Mucosa of descending colon (tissue), 3 donors: ENCODE measurements around the gene UNC79. TPM values are rescaled to one million over a fixed set of nuclear protein-coding genes. Genes with fewer than 3 reads are reported as not detected.

Experiments
- ATAC-seq: fragments of 200-7000 bp; cut with Tn5 transposase; one replicate; pipeline ENCODE4 v1.9.1; 2020; ENCODE audit warnings: mild to moderate bottlenecking, moderate library complexity
- DNase-seq, 3 donors: peaks; one replicate each; pipeline ENCODE4 v3.0.0-alpha.2; 2020
- H3K36me3 ChIP-seq: fragments of 200-600 bp; one replicate; pipeline ENCODE4 v1.8.0; 2021; ENCODE audit warnings: low read depth, mild to moderate bottlenecking
- H3K4me1 ChIP-seq: fragments of 200-600 bp; one replicate; pipeline ENCODE4 v1.8.0; 2021; ENCODE audit warnings: low read depth, mild to moderate bottlenecking
- H3K4me3 ChIP-seq: fragments of 200-600 bp; one replicate; pipeline ENCODE4 v1.8.0; 2021; ENCODE audit warnings: mild to moderate bottlenecking
- H3K9me3 ChIP-seq: fragments of 200-600 bp; one replicate; pipeline ENCODE4 v1.8.0; 2021; ENCODE audit warnings: mild to moderate bottlenecking
- intact Hi-C, 2 donors: fragments of 100-400 bp; cut with DNase I in 1 of 2; cut with micrococcal nuclease in 1 of 2; formaldehyde crosslinking; loops; one replicate each; pipeline versions ENCODE4 v1.11.0 to v1.11.1; 2022; cut with DNase I, micrococcal nuclease
- total RNA-seq, 3 donors: library from RNA; stranded (reverse); fragmentation: NEBNext Ultra II Directional in 2 of 3; extraction: Animal tissue kit (Norgen Biotek cat#: 25700) in 2 of 3; gene quantifications; one replicate each; pipeline versions ENCODE4 v1.2.1 to v1.2.4, GENCODE V29; 2021 to 2023
- TF ChIP-seq, protein P1 (sequence below): fragments of 200-600 bp; IDR thresholded peaks from one replicate; pipeline ENCODE4 v1.8.0; 2022; ENCODE audit warnings: antibody characterized with exemption, mild to moderate bottlenecking
- donor health status: DM: no; HTN: no; CAD: no; lungs with moderate emphysema.
- donor health status: DM: no; HTN: no; CAD: no.
- donor health status: DM: no; HTN: yes; CAD: no.

The UNC79 gene
- total RNA-seq, 3 donors from 2014 or later: 0.09 to 0.89 (median 0.12) TPM

DNA sequence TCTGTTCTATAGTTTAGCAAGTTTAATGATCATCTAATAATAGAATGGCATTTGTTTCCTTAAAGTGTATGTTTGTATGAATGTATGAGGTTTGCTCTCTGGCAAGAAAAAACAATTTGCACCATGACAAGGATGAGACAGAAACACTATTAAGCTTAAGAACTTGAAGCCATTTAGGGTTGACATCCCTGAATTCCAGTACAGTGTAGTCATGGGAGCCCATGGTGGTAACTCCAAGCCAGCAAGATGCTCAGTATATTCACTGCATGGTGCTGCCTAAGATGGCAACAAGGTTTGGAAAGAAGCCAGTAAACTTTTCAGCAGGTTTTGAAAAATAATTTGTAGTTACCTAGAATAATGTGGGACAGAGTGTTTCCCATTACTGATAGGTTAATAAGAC, 198.9 kb downstream of the UNC79 start:
- TF ChIP-seq, protein P1, sequence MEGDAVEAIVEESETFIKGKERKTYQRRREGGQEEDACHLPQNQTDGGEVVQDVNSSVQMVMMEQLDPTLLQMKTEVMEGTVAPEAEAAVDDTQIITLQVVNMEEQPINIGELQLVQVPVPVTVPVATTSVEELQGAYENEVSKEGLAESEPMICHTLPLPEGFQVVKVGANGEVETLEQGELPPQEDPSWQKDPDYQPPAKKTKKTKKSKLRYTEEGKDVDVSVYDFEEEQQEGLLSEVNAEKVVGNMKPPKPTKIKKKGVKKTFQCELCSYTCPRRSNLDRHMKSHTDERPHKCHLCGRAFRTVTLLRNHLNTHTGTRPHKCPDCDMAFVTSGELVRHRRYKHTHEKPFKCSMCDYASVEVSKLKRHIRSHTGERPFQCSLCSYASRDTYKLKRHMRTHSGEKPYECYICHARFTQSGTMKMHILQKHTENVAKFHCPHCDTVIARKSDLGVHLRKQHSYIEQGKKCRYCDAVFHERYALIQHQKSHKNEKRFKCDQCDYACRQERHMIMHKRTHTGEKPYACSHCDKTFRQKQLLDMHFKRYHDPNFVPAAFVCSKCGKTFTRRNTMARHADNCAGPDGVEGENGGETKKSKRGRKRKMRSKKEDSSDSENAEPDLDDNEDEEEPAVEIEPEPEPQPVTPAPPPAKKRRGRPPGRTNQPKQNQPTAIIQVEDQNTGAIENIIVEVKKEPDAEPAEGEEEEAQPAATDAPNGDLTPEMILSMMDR: no peak
- Histone ChIP-seq H3K36me3 (no peaks in the 10 kb centered on the region), H3K4me3 (no peak overlapping the region), H3K4me1 (no peaks in the 10 kb centered on the region), H3K9me3 (no peaks in the 10 kb centered on the region)
- DNase-seq (no peak), ATAC-seq (no peak)
- intact Hi-C loops: no loop called here

DNA sequence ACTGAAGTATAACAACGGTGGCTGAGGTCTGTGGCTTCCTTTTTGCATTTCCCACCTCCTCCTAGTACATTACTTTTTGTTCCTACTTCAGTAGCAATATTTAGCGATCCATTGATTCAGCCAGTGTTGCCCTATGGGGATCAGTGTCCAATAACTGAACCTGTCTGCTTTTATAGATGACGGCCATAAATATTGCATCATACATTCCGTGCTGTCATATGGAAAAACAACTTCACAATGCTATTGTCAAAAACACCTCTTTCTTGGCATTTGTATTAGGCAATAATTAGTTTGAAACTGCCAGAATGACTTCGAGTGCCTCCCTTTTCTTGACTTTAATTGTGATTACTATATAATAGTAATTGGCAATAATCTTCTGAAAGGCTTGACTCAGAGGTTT, 208.1 kb downstream of the UNC79 start:
- H3K4me1 ChIP-seq: no peaks in the 10 kb centered on the region
- H3K9me3 ChIP-seq: no peaks in the 10 kb centered on the region
- DNase-seq (no peak), ATAC-seq (no peak)
- H3K4me3 ChIP-seq: no peak overlapping the region
- H3K36me3 ChIP-seq: no peaks in the 10 kb centered on the region
- intact Hi-C loops: no loop called here
- TF ChIP-seq, protein P1: no peak

- TF ChIP-seq, protein P1: no peak
- Histone ChIP-seq H3K9me3 (no peaks in the 10 kb centered on the region), H3K36me3 (no peaks in the 10 kb centered on the region), H3K4me3 (no peak overlapping the region), H3K4me1 (no peaks in the 10 kb centered on the region)
- intact Hi-C loops: no loop called here
- ATAC-seq: no peak
- no peak for DNase-seq
Observed at GRCh38 chr14:93643127-93643526, 212.4 kb downstream of the UNC79 start.

DNA sequence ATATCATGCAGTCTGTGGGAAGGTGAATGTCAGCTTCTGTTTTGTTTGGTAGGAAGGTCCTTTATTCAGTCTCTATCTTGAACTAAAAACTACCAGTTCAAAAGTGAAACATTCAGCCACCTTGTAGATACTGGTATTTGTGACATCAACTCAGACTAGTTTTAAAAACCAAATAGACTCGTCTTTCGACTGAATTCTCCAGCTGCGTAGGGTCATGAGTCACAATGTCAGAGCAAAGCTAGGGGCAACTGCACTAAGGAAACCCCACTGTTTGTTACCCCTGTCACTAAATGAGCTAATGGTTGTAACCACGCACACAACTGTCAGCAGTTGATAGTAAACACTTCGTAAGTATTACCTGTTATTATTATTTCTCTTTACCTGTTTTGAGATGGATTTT, 212.9 kb downstream of the UNC79 start:
- TF ChIP-seq, protein P1: no peak
- H3K36me3 ChIP-seq: no peaks in the 10 kb centered on the region
- ATAC-seq (no peak), DNase-seq (no peak)
- intact Hi-C loops: no loop called here
- H3K4me1 ChIP-seq: no peaks in the 10 kb centered on the region
- H3K4me3 ChIP-seq: no peak overlapping the region
- no peaks in the 10 kb centered on the region for H3K9me3 ChIP-seq

DNA sequence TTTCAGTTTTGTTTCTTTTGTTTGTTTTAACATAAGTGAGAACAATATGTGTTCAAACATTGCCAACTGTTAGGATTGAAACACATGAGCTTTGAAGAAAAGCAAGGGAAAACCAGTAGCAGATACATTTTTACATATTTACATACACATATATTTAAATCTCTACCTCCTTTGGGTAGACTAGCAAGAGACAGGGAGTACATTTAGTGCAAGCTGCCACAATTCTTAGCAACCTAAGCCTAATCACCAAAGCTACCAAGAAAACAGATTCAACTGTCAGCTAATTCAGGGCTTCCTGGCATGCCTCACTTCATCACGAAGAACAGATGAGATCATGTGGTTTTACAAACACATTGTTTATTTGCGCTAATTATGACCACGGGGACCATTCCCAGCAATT, 214.5 kb downstream of the UNC79 start:
- DNase-seq: no peak
- intact Hi-C loops: no loop called here
- Histone ChIP-seq H3K36me3 (no peaks in the 10 kb centered on the region), H3K4me1 (no peaks in the 10 kb centered on the region), H3K4me3 (no peak overlapping the region), H3K9me3 (no peaks in the 10 kb centered on the region)
- no peak for ATAC-seq
- TF ChIP-seq, protein P1: no peak
